ENCODE measurements around the gene MGLL. TPM values are rescaled to one million over a fixed set of nuclear protein-coding genes. Genes with fewer than 3 reads are reported as not detected.

Gene MGLL
- total RNA-seq, 1 experiment from 2014 or later = 42.4 TPM

DNA sequence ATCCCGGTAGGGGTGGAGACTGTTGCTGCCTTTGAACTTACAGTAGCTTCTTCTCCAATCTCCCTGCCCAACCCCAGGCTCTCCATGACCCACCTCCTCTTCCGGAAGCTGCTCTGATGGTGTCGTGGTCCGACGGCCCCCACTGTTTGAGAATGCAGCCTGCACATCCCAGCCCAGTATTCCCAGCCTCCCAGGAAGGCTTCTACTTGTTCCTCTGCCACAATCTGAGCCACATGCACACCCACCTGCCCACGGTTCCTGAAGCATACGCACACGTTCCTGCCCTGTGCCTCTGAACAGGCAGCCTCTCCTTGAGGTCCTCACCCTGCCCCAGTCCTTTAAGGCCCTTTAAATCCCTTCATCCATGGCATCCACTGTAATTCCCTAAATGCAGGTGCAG lies 92.1 kb downstream of the MGLL start:
- intact Hi-C loops (cut with micrococcal nuclease; ENCODE audit: unreplicated experiment) = no loop called here
- TF ChIP-seq, protein P1, sequence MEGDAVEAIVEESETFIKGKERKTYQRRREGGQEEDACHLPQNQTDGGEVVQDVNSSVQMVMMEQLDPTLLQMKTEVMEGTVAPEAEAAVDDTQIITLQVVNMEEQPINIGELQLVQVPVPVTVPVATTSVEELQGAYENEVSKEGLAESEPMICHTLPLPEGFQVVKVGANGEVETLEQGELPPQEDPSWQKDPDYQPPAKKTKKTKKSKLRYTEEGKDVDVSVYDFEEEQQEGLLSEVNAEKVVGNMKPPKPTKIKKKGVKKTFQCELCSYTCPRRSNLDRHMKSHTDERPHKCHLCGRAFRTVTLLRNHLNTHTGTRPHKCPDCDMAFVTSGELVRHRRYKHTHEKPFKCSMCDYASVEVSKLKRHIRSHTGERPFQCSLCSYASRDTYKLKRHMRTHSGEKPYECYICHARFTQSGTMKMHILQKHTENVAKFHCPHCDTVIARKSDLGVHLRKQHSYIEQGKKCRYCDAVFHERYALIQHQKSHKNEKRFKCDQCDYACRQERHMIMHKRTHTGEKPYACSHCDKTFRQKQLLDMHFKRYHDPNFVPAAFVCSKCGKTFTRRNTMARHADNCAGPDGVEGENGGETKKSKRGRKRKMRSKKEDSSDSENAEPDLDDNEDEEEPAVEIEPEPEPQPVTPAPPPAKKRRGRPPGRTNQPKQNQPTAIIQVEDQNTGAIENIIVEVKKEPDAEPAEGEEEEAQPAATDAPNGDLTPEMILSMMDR (IDR thresholded peaks at IDR 0.05; ENCODE audit: unreplicated experiment) = no peak
- no peaks in the 10 kb centered on the region for H3K27me3 Mint-ChIP-seq (ENCODE audit: unreplicated experiment)
- H3K27ac Mint-ChIP-seq (ENCODE audit: unreplicated experiment) = no peak overlapping the region
- H3K9me3 Mint-ChIP-seq (ENCODE audit: low read depth, unreplicated experiment) = no peaks in the 10 kb centered on the region
- H3K36me3 Mint-ChIP-seq (ENCODE audit: insufficient read depth, unreplicated experiment) = no peaks in the 10 kb centered on the region
- no TSS peak for BruUV-seq (replicated peaks)
- CTCF ChIA-PET = no interaction called here
- H3K4me3 Mint-ChIP-seq (ENCODE audit: low read depth, unreplicated experiment) = no peak overlapping the region
- no peak for DNase-seq
- peaks cover 8% of the 10 kb centered on the region for H3K4me1 Mint-ChIP-seq (ENCODE audit: low read depth, unreplicated experiment)

DNA sequence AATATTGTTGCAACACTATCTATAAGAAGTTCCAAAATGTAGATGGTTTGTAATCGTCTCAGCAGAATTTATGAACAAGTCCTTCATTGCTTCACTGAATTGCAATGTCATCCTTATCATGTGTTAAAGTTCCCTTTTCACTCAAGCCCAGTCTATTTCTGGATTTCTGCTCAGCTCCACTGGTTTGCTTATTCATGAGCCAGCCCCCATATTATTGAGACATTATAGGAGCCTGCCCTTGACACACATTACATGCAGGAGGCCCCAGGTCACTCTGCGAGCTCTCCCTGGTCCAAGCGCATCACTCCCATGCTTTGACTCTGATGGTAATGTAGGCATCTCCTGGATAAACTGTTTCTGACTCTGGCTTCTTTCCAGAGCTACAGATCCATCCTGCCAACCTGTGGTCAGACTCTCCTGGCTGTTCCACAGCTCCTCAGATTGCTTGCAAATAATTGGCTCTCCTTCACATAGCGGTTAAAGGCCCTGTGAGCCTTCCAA lies 92.7 kb downstream of the MGLL start:
- no TSS peak for BruUV-seq (replicated peaks)
- H3K9me3 Mint-ChIP-seq (ENCODE audit: low read depth, unreplicated experiment) = peaks cover 2% of the 10 kb centered on the region
- TF ChIP-seq, protein P1 (IDR thresholded peaks at IDR 0.05; ENCODE audit: unreplicated experiment) = no peak
- H3K27ac Mint-ChIP-seq (ENCODE audit: unreplicated experiment) = no peak overlapping the region
- intact Hi-C loops (cut with micrococcal nuclease; ENCODE audit: unreplicated experiment) = no loop called here
- H3K36me3 Mint-ChIP-seq (ENCODE audit: insufficient read depth, unreplicated experiment) = no peaks in the 10 kb centered on the region
- CTCF ChIA-PET = no interaction called here
- H3K27me3 Mint-ChIP-seq (ENCODE audit: unreplicated experiment) = no peaks in the 10 kb centered on the region
- no peak overlapping the region for H3K4me3 Mint-ChIP-seq (ENCODE audit: low read depth, unreplicated experiment)
- no peak for DNase-seq
- peaks cover 2% of the 10 kb centered on the region for H3K4me1 Mint-ChIP-seq (ENCODE audit: low read depth, unreplicated experiment)

DNA sequence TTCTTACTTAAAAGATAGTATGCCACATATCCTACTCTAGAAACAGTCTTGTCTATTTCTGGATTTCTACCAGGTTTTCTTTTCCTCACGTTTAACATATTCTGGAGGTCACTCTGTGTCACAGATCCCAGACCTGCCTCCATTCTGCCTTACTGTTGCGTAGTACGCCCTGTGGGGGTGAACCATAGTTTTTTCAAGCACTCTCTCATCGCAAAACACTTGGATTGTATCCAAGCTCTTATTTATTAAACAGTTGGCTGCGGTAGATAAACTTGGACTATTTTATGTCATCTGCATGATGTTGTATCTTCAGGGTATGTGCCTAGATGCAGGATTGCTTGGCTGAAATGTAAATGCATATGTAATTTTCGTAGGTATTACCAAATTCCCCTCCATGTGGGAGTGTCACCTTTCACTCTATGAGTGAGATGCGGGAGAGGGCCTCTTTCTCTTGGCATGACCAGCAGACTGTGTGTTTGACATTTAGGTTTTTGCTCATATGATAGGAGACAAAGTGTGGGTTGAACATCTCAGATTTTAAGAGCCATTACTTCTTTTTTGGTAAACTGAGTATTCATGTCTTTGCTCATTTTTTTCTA lies 93.8 kb downstream of the MGLL start:
- TF ChIP-seq, protein P1 (IDR thresholded peaks at IDR 0.05; ENCODE audit: unreplicated experiment) = no peak
- intact Hi-C loops (cut with micrococcal nuclease; ENCODE audit: unreplicated experiment) = no loop called here
- BruUV-seq (replicated peaks) = no TSS peak
- CTCF ChIA-PET = no interaction called here
- DNase-seq = no peak
- Mint-ChIP-seq H3K27ac (ENCODE audit: unreplicated experiment) (no peak overlapping the region), H3K36me3 (ENCODE audit: insufficient read depth, unreplicated experiment) (no peaks in the 10 kb centered on the region), H3K9me3 (ENCODE audit: low read depth, unreplicated experiment) (peaks cover 2% of the 10 kb centered on the region), H3K4me1 (ENCODE audit: low read depth, unreplicated experiment) (no peaks in the 10 kb centered on the region), H3K4me3 (ENCODE audit: low read depth, unreplicated experiment) (no peak overlapping the region), H3K27me3 (ENCODE audit: unreplicated experiment) (no peaks in the 10 kb centered on the region)

DNA sequence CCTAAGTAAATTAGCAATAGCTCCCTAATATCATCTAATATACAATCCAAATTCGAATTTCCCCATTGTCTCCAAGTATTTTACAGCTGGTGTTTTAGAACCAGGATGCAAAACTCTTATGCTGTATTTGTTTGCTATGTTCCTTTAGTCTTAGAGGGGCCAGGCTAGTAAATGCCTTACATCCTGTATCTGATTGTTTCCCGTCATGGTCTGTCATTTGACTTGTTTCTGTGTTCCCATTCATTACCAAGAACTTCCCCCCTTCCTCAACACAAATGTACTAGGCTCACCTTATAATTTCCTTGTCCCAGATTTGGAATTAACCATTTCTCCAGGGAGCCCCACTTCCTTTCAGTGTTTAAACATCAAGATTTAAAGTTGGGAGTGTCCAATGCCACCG lies 95.4 kb downstream of the MGLL start:
- Mint-ChIP-seq H3K4me3 (ENCODE audit: low read depth, unreplicated experiment) (no peak overlapping the region), H3K27me3 (ENCODE audit: unreplicated experiment) (no peaks in the 10 kb centered on the region), H3K9me3 (ENCODE audit: low read depth, unreplicated experiment) (peaks cover 2% of the 10 kb centered on the region), H3K36me3 (ENCODE audit: insufficient read depth, unreplicated experiment) (no peaks in the 10 kb centered on the region), H3K27ac (ENCODE audit: unreplicated experiment) (no peak overlapping the region), H3K4me1 (ENCODE audit: low read depth, unreplicated experiment) (no peaks in the 10 kb centered on the region)
- intact Hi-C loops (cut with micrococcal nuclease; ENCODE audit: unreplicated experiment) = no loop called here
- no TSS peak for BruUV-seq (replicated peaks)
- TF ChIP-seq, protein P1 (IDR thresholded peaks at IDR 0.05; ENCODE audit: unreplicated experiment) = no peak
- CTCF ChIA-PET = interaction anchor here (0.7 kb wide), 1 partner anchor 14 kb away, joined by 8 read pairs; no protein-coding TSS in a partner anchor
- DNase-seq = no peak
